Natural killer cell (primary cell): ENCODE data around the gene CLDN9. TPM values are rescaled to one million over a fixed set of nuclear protein-coding genes. Genes with fewer than 3 reads are reported as not detected.

ENCODE experiments used
- ATAC-seq, 3 donors: fragments of 150-1000 bp in 2 of 3; fragments of 200-7000 bp in 1 of 3; cut with Tn5 transposase; 1 replicate in 1 of 3; 2 replicates in 2 of 3; pipeline ENCODE4 v1.10.0; 2021; ENCODE audit warnings: mild to moderate bottlenecking in 2 of 3, moderate library complexity in 2 of 3
- DNase-seq, 2 donors: peaks; one replicate each; pipeline versions ENCODE4 v3.0.0 to v3.0.0-alpha.2; 2013 to 2021; ENCODE audit warnings: mixed read lengths in 1 of 2
- H3K27ac ChIP-seq: one replicate; pipeline ENCODE4 v1.5.1; 2013; ENCODE audit warnings: mild to moderate bottlenecking, low read length
- H3K27me3 ChIP-seq: one replicate; pipeline ENCODE4 v1.6.1; 2013; ENCODE audit warnings: low read length; ENCODE audit not compliant: control insufficient read depth, insufficient read depth
- H3K36me3 ChIP-seq: one replicate; pipeline ENCODE4 v1.6.1; 2013; ENCODE audit warnings: low read length; ENCODE audit not compliant: control insufficient read depth, insufficient read depth
- H3K4me1 ChIP-seq: one replicate; pipeline ENCODE4 v1.6.1; 2013; ENCODE audit warnings: low read length; ENCODE audit not compliant: control insufficient read depth, insufficient read depth
- H3K4me3 ChIP-seq: one replicate; pipeline ENCODE4 v1.5.1; 2013; ENCODE audit warnings: low read length
- H3K9me3 ChIP-seq: one replicate; pipeline ENCODE4 v1.6.1; 2013; ENCODE audit warnings: low read length; ENCODE audit not compliant: control insufficient read depth, insufficient read depth
- H3K27ac Mint-ChIP-seq, 2 donors: one replicate each; pipeline ENCODE4 v1.8.0; 2022; ENCODE audit warnings: mild to moderate bottlenecking in 2 of 2, mixed read lengths in 2 of 2, moderate library complexity in 1 of 2
- H3K27me3 Mint-ChIP-seq, 2 donors: one replicate each; pipeline ENCODE4 v1.8.0; 2022; ENCODE audit warnings: low read depth in 2 of 2, mixed read lengths in 2 of 2
- H3K36me3 Mint-ChIP-seq: one replicate; pipeline ENCODE4 v1.8.0; 2022; ENCODE audit warnings: mixed read lengths
- H3K4me1 Mint-ChIP-seq, 2 donors: one replicate each; pipeline ENCODE4 v1.8.0; 2022; ENCODE audit warnings: mixed read lengths in 2 of 2
- H3K4me3 Mint-ChIP-seq: one replicate; pipeline ENCODE4 v1.8.0; 2022; ENCODE audit warnings: mild to moderate bottlenecking, moderate library complexity, mixed read lengths
- H3K9me3 Mint-ChIP-seq, 2 donors: one replicate each; pipeline ENCODE4 v1.8.0; 2022; ENCODE audit warnings: mixed read lengths in 2 of 2
- WGBS: methylation state at CpG from one replicate; pipeline ENCODE4 v1.1.7; 2013; ENCODE audit warnings: missing lambda C conversion rate; ENCODE audit not compliant: insufficient coverage; 5-methylcytosine and 5-hydroxymethylcytosine counted together
- intact Hi-C: fragments of 100-400 bp; cut with micrococcal nuclease; formaldehyde crosslinking; loops from one replicate; pipeline ENCODE4 v1.14.2; 2022
- total RNA-seq, 4 donors: library from RNA; stranded (reverse); fragments of 120-200 nt in 1 of 4; gene quantifications; one replicate each; pipeline versions ENCODE4 v1.2.3 to v1.2.4, GENCODE V29; 2013 to 2022
- TF ChIP-seq, protein P1 (sequence below): fragments of 200-600 bp; IDR thresholded peaks from one replicate; pipeline ENCODE4 v1.8.0; 2022; ENCODE audit warnings: antibody characterized with exemption

CLDN9 gene
- total RNA-seq, 3 donors from 2014 or later (not counting 1 experiment from before 2014, with no cell fraction given) = 0.34 to 0.35 TPM; not detected in 1

DNA sequence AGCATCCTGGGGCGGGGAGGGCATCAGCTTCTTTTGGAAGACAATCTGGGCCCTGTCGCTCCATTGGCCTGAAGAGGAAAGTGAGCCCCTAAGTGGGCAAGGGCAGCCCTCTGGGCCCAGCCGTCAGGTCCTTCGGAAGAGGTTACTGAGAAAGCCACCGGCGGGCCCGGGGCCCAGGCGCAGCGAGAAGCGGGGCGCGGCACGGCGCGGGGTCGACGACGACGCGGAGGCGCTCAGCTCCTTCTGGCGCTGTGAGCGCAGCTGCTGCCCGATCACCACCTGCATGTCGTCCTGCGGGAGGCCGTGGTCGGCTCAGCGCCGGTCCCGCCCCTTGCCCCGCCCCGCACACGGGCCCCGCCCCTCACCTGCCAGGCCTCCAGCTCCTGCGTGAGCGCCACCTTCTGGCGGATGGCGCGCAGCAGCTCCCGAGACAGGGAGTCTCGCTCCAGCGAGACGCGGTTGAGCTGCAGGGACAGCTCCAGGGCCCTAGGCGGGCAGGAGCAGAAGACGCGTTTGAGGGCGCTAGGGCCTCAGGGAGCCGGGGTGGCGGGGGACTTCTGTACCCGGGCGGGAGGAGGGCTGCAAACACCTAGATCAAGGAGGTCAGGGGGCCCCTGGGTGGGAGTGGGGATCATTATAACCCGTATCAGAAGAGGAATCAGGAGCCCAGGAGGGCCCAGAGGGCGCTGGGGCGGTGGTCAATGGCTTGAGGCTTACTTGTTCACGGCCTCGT is 15.4 kb downstream of the CLDN9 start:
- Mint-ChIP-seq H3K36me3 (no peaks in the 10 kb centered on the region), H3K4me1 (peaks cover 17 to 46% of the 10 kb centered on the region in 2 donors)

DNA sequence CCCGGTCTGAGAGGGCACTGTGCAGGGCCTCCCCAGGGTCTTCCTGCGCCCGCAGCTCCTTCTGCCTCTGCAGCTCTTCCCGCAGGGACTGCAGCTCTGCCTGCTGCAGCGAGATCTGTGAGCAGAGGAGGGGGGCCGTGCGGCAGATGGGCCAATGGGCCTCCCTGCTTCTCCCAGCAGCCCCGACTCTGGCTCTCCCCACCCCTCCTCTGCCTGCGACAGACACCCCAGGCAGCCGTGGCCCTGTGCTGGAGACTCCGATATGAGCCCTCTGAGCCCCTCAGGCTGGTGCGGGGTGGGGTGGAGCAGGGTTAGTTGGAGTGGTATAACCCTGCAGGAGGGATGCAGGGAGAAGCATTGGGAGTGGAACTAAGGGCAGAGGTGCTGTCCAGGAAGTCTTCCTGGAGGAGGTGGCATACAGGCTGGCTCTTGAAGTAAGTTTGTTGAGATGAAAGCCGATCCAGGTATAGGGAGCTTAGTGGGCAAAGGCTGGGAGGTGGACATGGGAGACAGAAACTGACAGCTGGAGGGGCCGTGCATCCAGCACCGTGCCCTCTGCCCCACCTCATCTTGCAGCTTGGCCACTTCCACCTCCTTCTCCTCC is 16.1 kb downstream of the CLDN9 start:
- 30% methylated on average over 15 of the region's 15 CpGs for WGBS
- H3K4me1 ChIP-seq = peaks cover 34% of the 10 kb centered on the region
- no peaks in the 10 kb centered on the region for H3K9me3 ChIP-seq
- Mint-ChIP-seq H3K9me3 (no peaks in the 10 kb centered on the region), H3K4me1 (peaks cover 12 to 42% of the 10 kb centered on the region in 2 donors), H3K4me3 (no peak overlapping the region), H3K27me3 (peaks cover 23 to 39% of the 10 kb centered on the region in 2 donors), H3K27ac (no peak overlapping the region), H3K36me3 (no peaks in the 10 kb centered on the region)
- no peak overlapping the region for H3K4me3 ChIP-seq
- no peak overlapping the region for H3K27ac ChIP-seq
- peak in 1 of 2 donors; percentile 38 for DNase-seq
- no peak for ATAC-seq
- intact Hi-C loops = loop anchor here (2.0 kb wide), 1 partner anchor 24 kb away; no protein-coding TSS in a partner anchor
- H3K27me3 ChIP-seq = peaks cover 26% of the 10 kb centered on the region
- TF ChIP-seq, protein P1, sequence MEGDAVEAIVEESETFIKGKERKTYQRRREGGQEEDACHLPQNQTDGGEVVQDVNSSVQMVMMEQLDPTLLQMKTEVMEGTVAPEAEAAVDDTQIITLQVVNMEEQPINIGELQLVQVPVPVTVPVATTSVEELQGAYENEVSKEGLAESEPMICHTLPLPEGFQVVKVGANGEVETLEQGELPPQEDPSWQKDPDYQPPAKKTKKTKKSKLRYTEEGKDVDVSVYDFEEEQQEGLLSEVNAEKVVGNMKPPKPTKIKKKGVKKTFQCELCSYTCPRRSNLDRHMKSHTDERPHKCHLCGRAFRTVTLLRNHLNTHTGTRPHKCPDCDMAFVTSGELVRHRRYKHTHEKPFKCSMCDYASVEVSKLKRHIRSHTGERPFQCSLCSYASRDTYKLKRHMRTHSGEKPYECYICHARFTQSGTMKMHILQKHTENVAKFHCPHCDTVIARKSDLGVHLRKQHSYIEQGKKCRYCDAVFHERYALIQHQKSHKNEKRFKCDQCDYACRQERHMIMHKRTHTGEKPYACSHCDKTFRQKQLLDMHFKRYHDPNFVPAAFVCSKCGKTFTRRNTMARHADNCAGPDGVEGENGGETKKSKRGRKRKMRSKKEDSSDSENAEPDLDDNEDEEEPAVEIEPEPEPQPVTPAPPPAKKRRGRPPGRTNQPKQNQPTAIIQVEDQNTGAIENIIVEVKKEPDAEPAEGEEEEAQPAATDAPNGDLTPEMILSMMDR = no peak
- peaks cover 15% of the 10 kb centered on the region for H3K36me3 ChIP-seq

More for the DNA sequence above, 15.4 kb downstream of the CLDN9 start:
- peaks cover 41% of the 10 kb centered on the region for H3K4me1 ChIP-seq
- no peak overlapping the region for H3K27ac Mint-ChIP-seq
- peaks cover 24% of the 10 kb centered on the region for H3K27me3 ChIP-seq
- H3K9me3 Mint-ChIP-seq = no peaks in the 10 kb centered on the region
- no peak overlapping the region for H3K4me3 Mint-ChIP-seq
- intact Hi-C loops = loop anchor here (2.0 kb wide), 1 partner anchor 23 kb away; no protein-coding TSS in a partner anchor
- DNase-seq = peak; percentile 74 to 94
- no peaks in the 10 kb centered on the region for H3K9me3 ChIP-seq
- H3K36me3 ChIP-seq = peaks cover 15% of the 10 kb centered on the region
- H3K27me3 Mint-ChIP-seq = peaks cover 17 to 33% of the 10 kb centered on the region in 2 donors
- no peak overlapping the region for H3K4me3 ChIP-seq
- 9% methylated on average over 58 of the region's 58 CpGs for WGBS
- peak; percentile 39 to 63 (median 51) for ATAC-seq
- TF ChIP-seq, protein P1 = peak; percentile 72
- H3K27ac ChIP-seq = no peak overlapping the region

DNA sequence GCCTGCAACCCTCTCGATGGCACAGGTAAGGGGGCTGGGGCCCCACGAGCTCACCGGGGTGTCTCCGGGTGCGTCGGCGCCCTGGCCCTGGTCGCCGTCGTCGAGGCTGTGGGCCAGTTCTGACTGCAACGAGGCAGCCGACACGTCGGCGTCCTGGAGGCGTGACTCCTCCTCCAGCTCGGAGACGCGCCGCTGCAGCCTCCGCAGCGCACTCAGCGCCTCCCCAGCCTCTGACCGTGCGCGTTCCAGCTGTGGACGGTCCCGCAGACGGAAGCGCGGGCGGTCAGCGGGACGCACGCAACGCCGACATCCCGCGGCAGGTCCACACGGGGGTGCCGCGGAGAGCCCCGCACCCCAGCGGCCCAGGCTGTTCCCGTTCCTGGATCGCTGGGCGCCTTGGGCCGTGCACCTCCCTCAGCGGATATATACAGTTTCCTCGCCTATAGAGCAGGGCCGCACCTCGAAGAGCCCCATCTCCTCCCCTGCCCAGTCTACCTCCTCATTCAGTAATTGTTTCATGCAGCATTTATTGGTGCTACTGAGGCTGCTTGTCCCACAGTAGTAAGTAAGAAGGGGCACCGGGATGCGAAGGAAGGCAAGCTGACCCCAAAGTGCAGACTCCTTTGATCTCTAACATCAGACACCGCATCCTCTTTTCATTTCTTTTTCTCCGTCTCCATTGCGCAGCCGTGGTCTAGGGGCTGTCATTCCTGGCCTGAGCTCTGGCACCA is 16.9 kb downstream of the CLDN9 start:
- peaks cover 32 to 43% of the 10 kb centered on the region in 2 donors for H3K27me3 Mint-ChIP-seq
- peak overlapping the region; percentile 21 for H3K4me3 Mint-ChIP-seq
- Histone ChIP-seq H3K27me3 (peaks cover 32% of the 10 kb centered on the region), H3K27ac (no peak overlapping the region), H3K4me1 (peaks cover 28% of the 10 kb centered on the region), H3K4me3 (no peak overlapping the region), H3K9me3 (no peaks in the 10 kb centered on the region), H3K36me3 (peaks cover 15% of the 10 kb centered on the region)
- H3K27ac Mint-ChIP-seq = no peak overlapping the region
- intact Hi-C loops = loop anchor here (2.0 kb wide), 1 partner anchor 25 kb away; no protein-coding TSS in a partner anchor
- DNase-seq (peak in 1 of 2 donors; percentile 66), ATAC-seq (no peak)
- TF ChIP-seq, protein P1 = no peak
- H3K9me3 Mint-ChIP-seq = no peaks in the 10 kb centered on the region
- no peaks in the 10 kb centered on the region for H3K36me3 Mint-ChIP-seq
- 9% methylated on average over 59 of the region's 59 CpGs for WGBS
- H3K4me1 Mint-ChIP-seq = peaks cover 6 to 36% of the 10 kb centered on the region in 2 donors
